NB4 (cell line): ENCODE data around the gene PLCH2.

Source experiments
- CTCF ChIP-seq: IDR thresholded peaks from one replicate; pipeline ENCODE4 v1.5.1; 2012; ENCODE audit warnings: low read depth, low read length
- POLR2A ChIP-seq: IDR thresholded peaks from 2 replicates; pipeline ENCODE4 v1.6.1; 2011; ENCODE audit warnings: mild to moderate bottlenecking; ENCODE audit not compliant: insufficient read length; ENCODE audit errors: extremely low read depth

GRCh38 chr1:2445162-2445822, 30.8 kb upstream of the PLCH2 start:
- TF ChIP-seq CTCF (no peak), POLR2A (no peak)
